Measurements from ENCODE around the gene PIH1D2.
"Not testable (repeated sequence)": the region's sequence is repeated elsewhere in the genome, so short reads cannot be mapped to it uniquely, and the experiment has no call there.

The PIH1D2 gene, protein sequence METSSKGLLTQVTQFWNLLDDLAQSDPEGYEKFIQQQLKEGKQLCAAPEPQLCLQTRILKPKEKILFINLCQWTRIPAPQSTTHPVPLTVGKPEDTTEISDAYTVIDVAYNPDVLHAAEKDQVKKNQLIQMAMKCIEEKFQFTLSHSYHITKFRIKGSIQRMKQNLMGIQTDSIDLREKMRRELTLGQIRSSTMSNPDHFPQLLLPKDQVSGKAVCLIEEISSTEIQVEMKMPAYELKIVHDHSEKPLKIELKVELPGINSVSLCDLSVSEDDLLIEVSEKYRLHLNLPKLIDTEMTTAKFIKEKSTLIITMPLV

DNA sequence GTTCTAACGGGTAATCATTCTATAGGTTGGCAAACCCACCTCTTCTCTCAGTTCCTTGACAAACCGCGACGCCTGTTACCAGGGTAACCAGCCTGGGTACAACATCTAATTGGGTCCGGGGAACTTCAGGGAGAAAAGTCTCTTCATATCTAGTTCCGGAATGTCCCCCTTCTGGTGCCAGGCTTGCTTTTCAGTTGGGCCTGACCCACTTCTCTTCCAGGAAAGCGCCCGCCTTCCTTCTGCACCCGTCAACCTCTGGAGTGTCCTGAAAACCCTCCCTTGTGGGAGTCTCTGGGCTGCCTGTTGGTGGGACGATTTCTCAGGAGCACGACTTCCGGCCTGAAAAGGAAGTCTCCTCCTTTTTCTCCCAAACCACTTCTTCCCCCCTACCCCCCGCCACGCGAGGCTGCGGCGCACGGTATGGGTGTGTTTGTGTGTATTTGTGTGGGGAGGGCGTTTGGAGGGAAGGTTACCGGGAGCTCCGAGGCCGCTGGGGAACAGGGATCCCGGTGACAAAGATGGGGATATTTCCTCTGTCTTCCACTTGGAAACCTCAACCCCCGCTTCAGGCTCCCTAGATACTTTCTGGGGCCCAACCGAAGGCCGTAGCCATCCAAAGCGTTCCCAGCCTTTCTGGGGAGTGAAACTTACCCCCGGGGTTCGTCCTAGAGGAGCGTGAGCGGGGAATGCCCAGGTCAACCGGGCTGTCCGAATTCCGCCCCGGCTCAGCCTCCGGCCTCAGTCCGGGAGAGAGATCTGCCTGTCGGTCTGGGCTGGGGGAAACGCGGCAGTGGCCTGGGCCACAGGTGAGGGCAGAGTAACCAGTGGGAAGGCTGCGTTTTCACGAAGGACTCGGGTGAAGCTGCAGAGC is at the start of gene PIH1D2, which contains the start of gene NKAPD1:
Gene PIH1D2, minus strand, starts transcription at position 77 of the 871 bp plus-strand sequence. CDS start 843 bp downstream, outside the sequence.
Gene NKAPD1, plus strand, starts transcription at position 359 of the 871 bp plus-strand sequence. CDS start 1,276 bp downstream, outside the sequence.
- DNase-seq: peak; percentile 38 to 94 (median 76)

DNA sequence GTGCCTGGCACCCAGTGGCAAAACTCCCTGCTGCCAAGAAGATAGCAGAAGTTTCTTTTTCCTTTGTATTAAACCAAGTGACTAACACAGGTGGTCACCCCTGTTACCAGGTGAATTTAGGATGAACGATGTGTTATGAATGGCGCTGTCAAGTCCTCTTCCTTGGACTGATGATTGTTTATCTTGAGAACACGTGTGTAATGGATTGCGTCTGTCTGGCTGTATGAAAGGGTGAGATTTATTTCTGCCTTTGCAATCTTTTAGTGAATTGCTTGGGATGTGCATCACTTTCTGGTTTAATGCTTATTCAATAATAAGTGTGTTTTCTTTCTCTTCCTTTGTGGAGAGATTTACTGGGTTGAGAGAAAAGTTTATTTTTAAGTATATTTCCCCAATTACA is 49.3 kb upstream of the PIH1D2 start:
- DNase-seq: no peak

- DNase-seq: no peak
Measured at GRCh38 chr11:112121981-112122615, 48.3 kb upstream of the PIH1D2 start.

GRCh38 chr11:112118176-112118575 is 44.4 kb upstream of the PIH1D2 start:
- no peak for DNase-seq

DNA sequence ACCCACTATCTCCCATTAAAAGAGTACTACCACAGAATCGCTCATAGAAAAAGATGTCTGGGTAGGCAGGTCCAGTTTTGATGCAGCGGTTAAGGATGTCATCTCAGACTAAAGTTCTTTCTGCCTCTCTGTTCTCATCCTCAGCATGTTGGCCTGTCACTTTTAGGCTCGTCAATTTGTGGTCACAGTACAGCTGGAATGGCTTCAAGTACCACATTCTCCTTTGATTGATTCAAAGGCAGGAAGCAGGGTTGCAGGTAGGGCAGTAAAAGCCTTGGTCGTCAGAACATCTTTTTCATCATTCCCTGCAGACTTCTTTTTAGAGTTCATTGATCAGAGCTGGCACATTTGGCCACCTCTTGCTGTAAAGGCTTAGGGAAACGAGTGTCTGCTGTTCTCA is 41.6 kb upstream of the PIH1D2 start:
- DNase-seq: no peak

- no peak for DNase-seq
Measured at GRCh38 chr11:112114460-112114859, 40.6 kb upstream of the PIH1D2 start.

DNA sequence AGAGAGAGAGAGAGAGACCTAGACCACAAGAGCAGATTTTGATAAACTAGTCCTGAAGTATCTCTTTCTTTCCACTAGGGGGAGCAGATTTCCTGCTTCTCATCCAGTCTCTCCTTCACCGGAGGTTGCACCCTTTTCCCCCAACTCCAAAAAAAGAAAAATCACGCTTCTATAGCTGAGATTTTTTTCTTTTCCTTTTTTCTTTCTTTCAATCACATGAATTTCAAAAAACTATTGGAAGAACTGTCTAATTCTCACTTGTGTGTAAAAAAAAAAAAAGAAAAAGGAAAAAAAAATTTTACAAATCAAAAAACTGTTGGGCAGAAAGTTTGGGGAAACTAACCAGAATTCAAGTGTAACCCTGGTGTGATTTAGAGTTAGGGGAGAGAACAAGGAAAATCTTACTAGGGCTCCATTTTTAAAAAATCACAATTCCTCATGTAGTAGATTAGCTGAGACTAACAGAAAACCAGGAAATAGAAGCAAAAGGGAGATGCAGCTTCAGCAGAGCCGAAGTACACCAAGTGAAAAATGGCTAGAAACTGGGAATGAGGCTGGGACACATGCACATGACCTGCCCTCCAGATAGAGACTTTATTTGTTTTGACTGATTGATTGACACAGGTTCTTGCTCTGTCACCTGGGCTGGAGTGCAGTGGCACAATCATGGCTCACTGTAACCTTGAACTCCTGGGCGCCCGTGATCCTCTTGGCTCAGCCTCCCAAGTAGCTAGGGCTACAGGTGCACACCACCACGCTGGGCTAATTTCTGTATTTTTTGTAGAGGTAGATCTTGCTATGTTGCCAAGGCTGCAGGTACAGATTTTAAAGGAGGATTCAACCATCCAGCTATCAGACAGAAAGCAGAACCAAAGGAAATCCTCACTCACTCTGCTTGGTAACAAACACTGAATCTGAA is 40.0 kb upstream of the PIH1D2 start:
- DNase-seq: no peak

DNA sequence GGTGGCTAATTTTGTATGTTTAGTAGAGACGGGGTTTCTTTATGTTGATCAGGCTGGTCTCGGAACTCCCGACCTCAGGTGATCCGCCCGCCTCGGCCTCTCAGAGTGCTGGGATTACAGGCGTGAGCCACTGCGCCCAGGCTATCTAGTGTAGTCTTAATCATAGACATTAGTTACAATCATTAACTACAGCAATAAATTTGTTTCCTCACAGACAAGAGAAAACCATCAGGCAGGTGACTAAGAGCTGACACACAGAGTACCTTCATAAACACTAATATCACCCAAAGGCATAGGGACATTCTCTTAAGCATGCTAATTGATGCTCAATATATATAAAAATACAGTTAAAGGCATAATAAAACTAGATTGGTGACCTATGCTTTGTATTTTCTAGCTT is 32.3 kb upstream of the PIH1D2 start:
- DNase-seq: no peak

GRCh38 chr11:112103446-112103845 is 29.6 kb upstream of the PIH1D2 start:
- DNase-seq: no peak

DNA sequence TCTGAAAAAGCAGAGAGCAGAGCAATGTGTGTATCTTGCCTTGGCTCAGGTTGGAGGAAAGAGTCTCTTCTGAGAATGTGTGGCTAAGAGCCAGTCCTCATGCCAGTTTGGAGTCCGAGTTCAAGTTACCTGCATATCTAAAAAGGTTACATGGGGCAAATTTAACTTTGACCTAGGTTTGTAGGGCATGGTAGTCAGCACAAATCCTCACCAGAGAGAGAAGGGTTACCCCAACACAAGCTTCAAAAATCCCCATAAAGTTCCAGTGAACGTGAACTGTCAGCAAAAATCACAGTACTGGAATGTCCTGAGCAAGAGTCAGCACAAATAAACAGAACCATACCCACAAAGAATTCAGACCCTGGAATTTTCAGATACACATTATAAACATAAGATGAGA is 26.6 kb upstream of the PIH1D2 start:
- DNase-seq: no peak

DNA sequence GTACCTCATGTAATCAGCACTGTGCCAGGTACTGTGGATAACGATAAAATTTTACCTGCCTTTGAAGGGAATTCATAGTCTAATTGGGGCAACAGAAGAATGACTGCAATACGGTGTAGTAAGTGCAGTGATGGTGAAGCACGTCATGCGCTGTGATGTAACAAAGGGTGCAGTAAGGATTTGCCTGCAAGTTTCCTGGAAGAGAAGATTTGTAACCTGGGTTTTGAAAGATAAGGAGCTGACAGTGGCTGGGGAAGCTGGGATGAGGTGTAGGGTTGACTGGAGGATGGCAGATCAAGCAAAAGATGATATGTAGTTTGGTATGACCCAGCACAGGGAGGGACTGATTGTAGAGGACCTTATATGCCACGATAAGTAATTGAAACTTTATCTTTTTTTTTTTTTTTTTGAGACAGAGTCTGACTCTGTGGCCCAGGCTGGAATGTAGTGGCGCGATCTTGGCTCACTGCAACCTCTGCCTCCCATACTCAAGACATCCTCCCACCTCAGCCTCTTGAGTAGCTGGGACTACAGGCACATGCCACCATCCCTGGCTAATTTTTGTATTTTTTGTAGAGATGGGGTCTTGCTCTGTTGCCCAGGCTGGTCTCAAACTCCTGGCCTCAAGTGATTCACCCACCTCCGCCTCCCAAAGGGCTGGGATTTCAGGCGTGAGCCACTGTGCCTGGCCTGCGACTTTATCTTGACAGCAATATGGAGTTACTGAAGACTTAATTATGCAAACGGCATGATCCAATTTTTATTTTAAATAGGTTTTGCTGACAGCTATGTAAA is 24.1 kb upstream of the PIH1D2 start:
- DNase-seq: no peak

DNA sequence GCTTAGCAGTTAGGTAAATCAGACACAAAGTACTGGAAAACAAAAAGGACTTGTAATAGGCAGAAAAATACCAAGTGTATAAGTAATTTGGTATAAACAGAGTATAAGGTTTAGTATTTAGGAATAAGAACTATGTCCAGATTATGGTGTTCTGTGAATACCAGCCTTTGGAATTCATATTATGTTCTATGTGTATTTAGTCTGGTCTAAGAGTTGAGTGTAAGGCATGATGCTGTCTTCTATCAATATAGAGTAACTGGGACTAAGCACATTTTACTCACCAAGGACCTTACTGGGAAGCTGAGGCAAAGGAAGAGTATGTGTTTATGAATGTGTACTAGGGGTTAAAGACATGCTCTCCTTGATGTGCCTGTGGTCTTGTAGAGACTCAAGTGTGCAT is 22.4 kb upstream of the PIH1D2 start:
- DNase-seq: no peak

- DNase-seq: not testable (repeated sequence)
Measured at GRCh38 chr11:112095302-112095701, 21.5 kb upstream of the PIH1D2 start.

GRCh38 chr11:112087212-112087611 is 13.4 kb upstream of the PIH1D2 start:
- DNase-seq: no peak

- DNase-seq: peak in 55 of 56 donors; percentile 66 to 97 (median 93)
Measured at GRCh38 chr11:112086422-112087191, 12.8 kb upstream of the PIH1D2 start, which contains the start of the genes SDHD and TIMM8B. SDHD (plus strand) TSS chr11:112086873; CDS start chr11:112086908, 35 bp downstream. TIMM8B (minus strand) TSS chr11:112086756; CDS start chr11:112086723, 33 bp downstream.

DNA sequence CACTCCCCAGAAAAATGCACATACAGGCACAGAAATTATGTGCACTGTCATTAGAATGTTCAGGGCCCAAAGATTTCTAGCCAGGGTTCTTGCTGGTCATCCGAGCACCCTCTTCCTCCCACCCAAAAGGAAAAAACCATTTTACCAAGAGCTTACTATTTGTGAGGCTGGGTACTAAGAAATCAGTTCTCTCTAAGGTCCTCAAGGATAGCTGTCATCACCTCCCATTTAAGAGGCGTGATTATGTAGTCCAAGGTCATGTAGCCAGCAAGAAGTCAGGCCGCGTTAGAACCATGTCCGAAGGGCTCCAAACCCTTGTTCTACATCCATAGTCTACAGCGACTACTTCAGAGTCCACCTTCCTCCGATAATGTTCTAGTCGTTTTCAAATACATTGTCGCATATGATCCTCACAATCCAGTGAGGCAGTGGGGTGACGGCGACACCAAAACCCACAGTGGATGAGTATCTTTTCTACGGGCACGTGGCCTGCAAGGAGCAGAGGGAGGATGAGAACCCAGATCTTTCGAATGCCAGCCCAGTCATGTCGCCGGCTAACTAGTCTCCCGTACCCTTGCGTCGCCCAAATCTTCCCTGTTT is 12.1 kb upstream of the PIH1D2 start:
- DNase-seq: peak in 15 of 56 donors; percentile 17 to 74 (median 35)

GRCh38 chr11:112082729-112083128 is 8.9 kb upstream of the PIH1D2 start:
- DNase-seq: no peak

DNA sequence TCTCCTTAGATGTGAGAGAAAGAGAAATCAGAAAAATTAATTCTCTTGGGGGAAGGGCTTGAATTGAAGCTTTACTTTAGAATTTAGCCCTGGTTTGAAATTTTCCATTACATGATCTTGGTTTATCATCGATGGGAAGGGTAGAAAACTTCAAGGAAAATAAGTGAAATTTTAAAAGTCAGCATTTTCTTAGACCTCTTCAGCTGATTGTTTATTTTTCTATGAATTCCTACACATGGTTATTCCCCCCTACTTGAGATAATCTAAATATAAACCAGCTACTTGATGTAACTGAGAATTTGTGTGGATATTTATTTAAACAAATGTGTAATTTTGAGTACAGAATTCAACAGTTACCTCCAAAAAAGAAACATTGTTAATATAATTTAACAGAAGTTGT is 10.9 kb downstream of the PIH1D2 start:
- DNase-seq: no peak
